HEK293 (cell line): ENCODE data around the gene PAK1.
A peak's percentile ranks its signal among the peaks of the same experiment; 100 is the strongest.

Experiments used
- CTCF ChIA-PET: fragments of 350-600 bp; formaldehyde crosslinking; extraction: SDS; loops from one replicate; lab custom pipeline; 2021; ENCODE audit warnings: antibody characterized with exemption; lab: Yijun Ruan, JAX
- POLR2A ChIA-PET: fragments of 300-600 bp; formaldehyde crosslinking; extraction: SDS; loops from one replicate; lab custom pipeline; 2020; ENCODE audit warnings: antibody characterized with exemption, inconsistent platforms; lab: Yijun Ruan, JAX
- H3K27ac ChIP-seq: fragments of 200-500 bp; sonication (Bioruptor generic); 2 replicates; pipeline ENCODE4 v1.5.1; 2014; ENCODE audit warnings: low read depth, low read length, control low read depth, inconsistent platforms; ENCODE audit errors: extremely low read depth
- H3K36me3 ChIP-seq, 2 experiments: fragments of 200-500 bp in 1 of 2; sonication (Bioruptor generic) in 1 of 2; 1 replicate in 1 of 2; 2 replicates in 1 of 2; pipeline ENCODE4 v1.5.1; 2014 to 2017; ENCODE audit warnings: inconsistent platforms in 2 of 2, low read length in 2 of 2; ENCODE audit not compliant: control insufficient read depth in 2 of 2, insufficient read depth in 1 of 2
- H3K4me1 ChIP-seq: fragments of 200-500 bp; sonication (Bioruptor generic); 2 replicates; pipeline ENCODE4 v1.5.1; 2014; ENCODE audit warnings: mild to moderate bottlenecking, low read length, inconsistent platforms; ENCODE audit not compliant: control insufficient read depth, insufficient read depth
- H3K4me3 ChIP-seq: 2 replicates; pipeline ENCODE4 v1.5.1; 2011; ENCODE audit warnings: low read depth, mild to moderate bottlenecking, control low read depth, low read length, moderate library complexity
- H3K9me3 ChIP-seq: fragments of 200-500 bp; sonication (Bioruptor generic); 2 replicates; pipeline ENCODE4 v1.5.1; 2014; ENCODE audit warnings: low read depth, low read length, inconsistent platforms; ENCODE audit not compliant: control insufficient read depth, insufficient read depth
- HOXD13 ChIP-seq: sonication (generic); formaldehyde crosslinking; IDR thresholded peaks from 2 replicates; pipeline ENCODE4 v1.8.0; 2022; ENCODE audit warnings: missing genetic modification reagents, borderline replicate concordance
- IKZF3 ChIP-seq: fragments of 450-650 bp; IDR thresholded peaks from 2 replicates; pipeline ENCODE4 v1.5.0; 2018; ENCODE audit warnings: missing biosample characterization, mild to moderate bottlenecking, missing genetic modification characterization, moderate library complexity
- KLF7 ChIP-seq: fragments of 450-650 bp; formaldehyde crosslinking; IDR thresholded peaks from 2 replicates; pipeline ENCODE4 v1.5.1; 2016; ENCODE audit warnings: missing biosample characterization, missing genetic modification characterization, borderline replicate concordance
- PATZ1 ChIP-seq: fragments of 450-650 bp; formaldehyde crosslinking; IDR thresholded peaks from 2 replicates; pipeline ENCODE4 v1.5.1; 2016; ENCODE audit warnings: missing biosample characterization, missing genetic modification characterization
- SP7 ChIP-seq: fragments of 450-650 bp; formaldehyde crosslinking; IDR thresholded peaks from 2 replicates; pipeline ENCODE4 v1.5.1; 2016; ENCODE audit warnings: missing biosample characterization, missing genetic modification characterization
- ZBTB20 ChIP-seq: fragments of 450-650 bp; formaldehyde crosslinking; IDR thresholded peaks from 2 replicates; pipeline ENCODE4 v1.5.1; 2016; ENCODE audit warnings: missing biosample characterization, missing genetic modification characterization
- ZBTB44 ChIP-seq: fragments of 450-650 bp; IDR thresholded peaks from 2 replicates; pipeline ENCODE4 v1.5.1; 2018; ENCODE audit warnings: missing biosample characterization, mild to moderate bottlenecking, missing genetic modification characterization
- ZBTB7A ChIP-seq: fragments of 450-650 bp; formaldehyde crosslinking; IDR thresholded peaks from 2 replicates; pipeline ENCODE4 v1.5.1; 2016; ENCODE audit warnings: low read depth, missing biosample characterization, missing genetic modification characterization
- ZFHX2 ChIP-seq: fragments of 450-650 bp; formaldehyde crosslinking; conservative IDR thresholded peaks from 2 replicates; pipeline ENCODE4 v1.5.1; 2016; ENCODE audit warnings: missing biosample characterization, missing genetic modification characterization
- ZNF112 ChIP-seq: fragments of 450-650 bp; formaldehyde crosslinking; IDR thresholded peaks from 2 replicates; pipeline ENCODE4 v1.5.0; 2017; ENCODE audit warnings: missing biosample characterization, missing genetic modification characterization
- ZNF114 ChIP-seq: fragments of 450-650 bp; formaldehyde crosslinking; IDR thresholded peaks from 2 replicates; pipeline ENCODE4 v1.5.0; 2017; ENCODE audit warnings: missing biosample characterization, missing genetic modification characterization
- ZNF155 ChIP-seq: fragments of 450-650 bp; formaldehyde crosslinking; IDR thresholded peaks from 2 replicates; pipeline ENCODE4 v1.5.1; 2016; ENCODE audit warnings: missing biosample characterization, missing genetic modification characterization
- ZNF157 ChIP-seq: fragments of 450-650 bp; formaldehyde crosslinking; IDR thresholded peaks from 2 replicates; pipeline ENCODE4 v1.5.1; 2016; ENCODE audit warnings: missing biosample characterization, missing genetic modification characterization
- ZNF18 ChIP-seq: fragments of 450-650 bp; formaldehyde crosslinking; IDR thresholded peaks from 2 replicates; pipeline ENCODE4 v1.5.1; 2016; ENCODE audit warnings: missing biosample characterization, missing genetic modification characterization
- ZNF211 ChIP-seq: fragments of 450-650 bp; formaldehyde crosslinking; IDR thresholded peaks from 2 replicates; pipeline ENCODE4 v1.5.1; 2016; ENCODE audit warnings: low read depth, missing biosample characterization, missing genetic modification characterization
- ZNF23 ChIP-seq: fragments of 450-650 bp; formaldehyde crosslinking; IDR thresholded peaks from 2 replicates; pipeline ENCODE4 v1.5.1; 2016; ENCODE audit warnings: missing biosample characterization, missing genetic modification characterization, borderline replicate concordance
- ZNF248 ChIP-seq: fragments of 450-650 bp; formaldehyde crosslinking; IDR thresholded peaks from 2 replicates; pipeline ENCODE4 v1.5.1; 2017; ENCODE audit warnings: missing biosample characterization, missing genetic modification characterization
- ZNF311 ChIP-seq: fragments of 450-650 bp; formaldehyde crosslinking; IDR thresholded peaks from 2 replicates; pipeline ENCODE4 v1.5.1; 2017; ENCODE audit warnings: missing biosample characterization, missing genetic modification characterization, borderline replicate concordance
- ZNF335 ChIP-seq: fragments of 450-650 bp; formaldehyde crosslinking; conservative IDR thresholded peaks from 2 replicates; pipeline ENCODE4 v1.5.1; 2016; ENCODE audit warnings: missing biosample characterization, missing genetic modification characterization
- ZNF366 ChIP-seq: fragments of 450-650 bp; formaldehyde crosslinking; conservative IDR thresholded peaks from 2 replicates; pipeline ENCODE4 v1.5.1; 2016; ENCODE audit warnings: missing biosample characterization, missing genetic modification characterization
- ZNF514 ChIP-seq: fragments of 450-650 bp; formaldehyde crosslinking; IDR thresholded peaks from 2 replicates; pipeline ENCODE4 v1.5.1; 2016; ENCODE audit warnings: missing biosample characterization, missing genetic modification characterization
- ZNF544 ChIP-seq: fragments of 450-650 bp; formaldehyde crosslinking; IDR thresholded peaks from 2 replicates; pipeline ENCODE4 v1.5.0; 2017; ENCODE audit warnings: missing biosample characterization, missing genetic modification characterization
- ZNF561 ChIP-seq: fragments of 450-650 bp; IDR thresholded peaks from 2 replicates; pipeline ENCODE4 v1.5.1; 2018; ENCODE audit warnings: missing biosample characterization, missing genetic modification characterization, borderline replicate concordance
- ZNF585B ChIP-seq: fragments of 450-650 bp; formaldehyde crosslinking; IDR thresholded peaks from 2 replicates; pipeline ENCODE4 v1.5.1; 2016; ENCODE audit warnings: missing biosample characterization, missing genetic modification characterization
- ZNF768 ChIP-seq: fragments of 450-650 bp; formaldehyde crosslinking; IDR thresholded peaks from 2 replicates; pipeline ENCODE4 v1.5.1; 2018; ENCODE audit warnings: missing biosample characterization, mild to moderate bottlenecking, missing genetic modification characterization
- ZSCAN30 ChIP-seq: fragments of 450-650 bp; IDR thresholded peaks from 2 replicates; pipeline ENCODE4 v1.5.1; 2018; ENCODE audit warnings: missing biosample characterization, mild to moderate bottlenecking, missing genetic modification characterization, moderate library complexity
- ZXDB ChIP-seq: fragments of 450-650 bp; formaldehyde crosslinking; IDR thresholded peaks from 2 replicates; pipeline ENCODE4 v1.5.1; 2016; ENCODE audit warnings: missing biosample characterization, missing genetic modification characterization
- TF ChIP-seq, protein P1 (sequence below): fragments of 450-650 bp; formaldehyde crosslinking; IDR thresholded peaks from 2 replicates; pipeline ENCODE4 v1.5.1; 2016; ENCODE audit warnings: missing biosample characterization, missing genetic modification characterization, borderline replicate concordance

The PAK1 gene

DNA sequence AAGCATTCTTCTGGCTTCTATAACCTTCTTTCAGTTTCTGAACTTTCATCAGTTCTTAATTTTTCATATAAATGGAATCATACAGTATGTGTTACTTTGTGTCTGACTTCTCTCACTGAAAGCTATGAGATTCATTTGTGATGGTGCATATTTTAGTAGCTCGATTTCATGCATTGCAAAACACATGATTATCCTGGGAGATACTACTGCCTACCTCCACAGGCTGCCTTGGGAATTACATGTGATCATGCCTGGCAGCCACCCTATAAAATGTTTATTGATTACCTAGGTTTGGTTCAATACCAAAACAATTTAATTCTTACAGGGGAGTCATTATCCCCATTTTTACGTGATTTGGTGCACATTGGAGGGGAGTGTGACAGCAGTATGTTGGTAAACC is 34.1 kb upstream of the PAK1 start (continued):
- TF ChIP-seq PATZ1 (tag by site-specific recombination): no peak

DNA sequence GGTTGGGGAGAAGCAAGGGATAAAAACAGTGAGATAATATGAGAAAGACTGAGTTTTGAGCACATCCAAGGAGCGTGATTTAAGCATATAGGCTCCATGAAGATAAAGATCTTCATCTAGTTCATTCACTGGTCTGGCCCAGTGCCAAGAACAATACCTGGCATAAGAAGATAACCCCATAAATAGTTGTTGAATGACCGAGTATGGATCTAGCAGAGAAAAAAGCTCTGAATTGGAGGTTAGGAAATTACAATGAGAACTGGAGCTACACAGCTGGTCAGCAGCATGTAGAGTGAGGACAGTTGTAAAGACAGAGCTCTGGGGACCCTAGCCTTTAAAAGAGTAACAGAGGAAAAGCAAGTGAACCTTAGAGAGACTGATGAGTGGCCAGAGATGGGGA is 33.0 kb upstream of the PAK1 start:
- POLR2A ChIA-PET: interaction anchor here (1.1 kb wide), 1 partner anchor 34 kb away, joined by 3 read pairs; no protein-coding TSS in a partner anchor
- CTCF ChIA-PET: interaction anchor here (1.0 to 2.4 kb wide), 2 partner anchors 21 to 42 kb away, joined by 3 to 9 read pairs; no protein-coding TSS in a partner anchor
- Histone ChIP-seq H3K9me3 (no peaks in the 10 kb centered on the region), H3K27ac (no peak overlapping the region), H3K4me3 (no peak overlapping the region), H3K4me1 (peaks cover 7% of the 10 kb centered on the region), H3K36me3 (no peaks in the 10 kb centered on the region)
- TF ChIP-seq ZXDB (tag by site-specific recombination): peak; percentile 38; the same call in 1 of the 2 replicates
- 0 out of 2 replicates have a peak, but pooled peaks have one; percentile 27 for TF ChIP-seq ZBTB7A (tag by site-specific recombination)
- TF ChIP-seq ZFHX2: no peak
- peak; percentile 66 for TF ChIP-seq ZNF366 (tag by site-specific recombination)
- peak; percentile 8; the same call in 1 of the 2 replicates for TF ChIP-seq ZNF335 (tag by site-specific recombination)
- no peak for TF ChIP-seq KLF7 (tag by site-specific recombination)
- TF ChIP-seq ZNF157 (tag by site-specific recombination): no peak
- no peak for TF ChIP-seq ZNF768 (tag by site-specific recombination)
- peak; percentile 75 for TF ChIP-seq ZNF544 (tag by site-specific recombination)
- TF ChIP-seq ZNF23 (tag by site-specific recombination): no peak
- TF ChIP-seq ZNF561: peak; percentile 79; the same call in 1 of the 2 replicates
- no peak for TF ChIP-seq ZNF514 (tag by site-specific recombination)
- TF ChIP-seq ZNF155 (tag by site-specific recombination): no peak
- 0 out of 2 replicates have a peak, but pooled peaks have one; percentile 22 for TF ChIP-seq IKZF3
- no peak for TF ChIP-seq ZNF114 (tag by site-specific recombination)
- TF ChIP-seq, protein P1, sequence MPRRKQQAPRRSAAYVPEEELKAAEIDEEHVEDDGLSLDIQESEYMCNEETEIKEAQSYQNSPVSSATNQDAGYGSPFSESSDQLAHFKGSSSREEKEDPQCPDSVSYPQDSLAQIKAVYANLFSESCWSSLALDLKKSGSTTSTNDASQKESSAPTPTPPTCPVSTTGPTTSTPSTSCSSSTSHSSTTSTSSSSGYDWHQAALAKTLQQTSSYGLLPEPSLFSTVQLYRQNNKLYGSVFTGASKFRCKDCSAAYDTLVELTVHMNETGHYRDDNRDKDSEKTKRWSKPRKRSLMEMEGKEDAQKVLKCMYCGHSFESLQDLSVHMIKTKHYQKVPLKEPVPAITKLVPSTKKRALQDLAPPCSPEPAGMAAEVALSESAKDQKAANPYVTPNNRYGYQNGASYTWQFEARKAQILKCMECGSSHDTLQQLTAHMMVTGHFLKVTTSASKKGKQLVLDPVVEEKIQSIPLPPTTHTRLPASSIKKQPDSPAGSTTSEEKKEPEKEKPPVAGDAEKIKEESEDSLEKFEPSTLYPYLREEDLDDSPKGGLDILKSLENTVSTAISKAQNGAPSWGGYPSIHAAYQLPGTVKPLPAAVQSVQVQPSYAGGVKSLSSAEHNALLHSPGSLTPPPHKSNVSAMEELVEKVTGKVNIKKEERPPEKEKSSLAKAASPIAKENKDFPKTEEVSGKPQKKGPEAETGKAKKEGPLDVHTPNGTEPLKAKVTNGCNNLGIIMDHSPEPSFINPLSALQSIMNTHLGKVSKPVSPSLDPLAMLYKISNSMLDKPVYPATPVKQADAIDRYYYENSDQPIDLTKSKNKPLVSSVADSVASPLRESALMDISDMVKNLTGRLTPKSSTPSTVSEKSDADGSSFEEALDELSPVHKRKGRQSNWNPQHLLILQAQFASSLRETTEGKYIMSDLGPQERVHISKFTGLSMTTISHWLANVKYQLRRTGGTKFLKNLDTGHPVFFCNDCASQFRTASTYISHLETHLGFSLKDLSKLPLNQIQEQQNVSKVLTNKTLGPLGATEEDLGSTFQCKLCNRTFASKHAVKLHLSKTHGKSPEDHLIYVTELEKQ (tag by site-specific recombination): 0 out of 2 replicates have a peak, but pooled peaks have one; percentile 1
- peak; percentile 32; the same call in 1 of the 2 replicates for TF ChIP-seq ZNF18 (tag by site-specific recombination)
- 0 out of 2 replicates have a peak, but pooled peaks have one; percentile 58 for TF ChIP-seq ZNF112
- no peak for TF ChIP-seq ZNF311 (tag by site-specific recombination)
- TF ChIP-seq SP7 (tag by site-specific recombination): peak; percentile 40; the same call in 1 of the 2 replicates
- TF ChIP-seq ZNF585B (tag by site-specific recombination): no peak
- TF ChIP-seq ZNF211 (tag by site-specific recombination): no peak
- peak; percentile 66; the same call in 1 of the 2 replicates for TF ChIP-seq ZNF248 (tag by site-specific recombination)
- peak; percentile 73; the same call in 1 of the 2 replicates for TF ChIP-seq ZBTB44 (tag by site-specific recombination)
- no peak for TF ChIP-seq ZBTB20 (tag by site-specific recombination)
- 0 out of 2 replicates have a peak, but pooled peaks have one; percentile 27 for TF ChIP-seq ZSCAN30 (tag by site-specific recombination)
- 0 out of 2 replicates have a peak, but pooled peaks have one; percentile 42 for TF ChIP-seq HOXD13
